GM12892 (cell line): ENCODE data around the gene ATF6.

Source experiments
- POLR2A ChIP-seq: IDR thresholded peaks from 2 replicates; pipeline ENCODE4 v1.6.1; 2011; ENCODE audit warnings: low read depth, low read length, control low read depth
- POLR2AphosphoS5 ChIP-seq: IDR thresholded peaks from 2 replicates; pipeline ENCODE4 v1.6.1; 2011; ENCODE audit warnings: low read depth, low read length, control low read depth

- TF ChIP-seq POLR2A (no peak), POLR2AphosphoS5 (no peak)
Measured at GRCh38 chr1:161834967-161835550, 68.9 kb downstream of the ATF6 start.
